H9 (cell line): ENCODE data around the gene XPC. TPM values are rescaled to one million over a fixed set of nuclear protein-coding genes. Genes with fewer than 3 reads are reported as not detected.

Source experiments
- DNase-seq: peaks from one replicate; pipeline ENCODE4 v3.0.0-alpha.2; 2017
- H2AFZ ChIP-seq: one replicate; pipeline ENCODE4 v1.6.1; 2013; ENCODE audit warnings: mild to moderate bottlenecking, low read length, control low read depth, moderate library complexity
- H2AK5ac ChIP-seq: 2 replicates; pipeline ENCODE4 v1.6.1; 2013; ENCODE audit warnings: low read length, control low read depth, mixed read lengths; ENCODE audit not compliant: insufficient read length
- H2BK120ac ChIP-seq: one replicate; pipeline ENCODE4 v1.6.1; 2013; ENCODE audit warnings: low read depth, mild to moderate bottlenecking, low read length, control low read depth, inconsistent platforms; ENCODE audit not compliant: poor library complexity, severe bottlenecking
- H2BK12ac ChIP-seq: 2 replicates; pipeline ENCODE4 v1.6.1; 2013; ENCODE audit warnings: low read length, control low read depth, mixed read lengths, low read depth; ENCODE audit not compliant: insufficient read length
- H2BK15ac ChIP-seq: 2 replicates; pipeline ENCODE4 v1.6.1; 2013; ENCODE audit warnings: low read depth, low read length, control low read depth
- H2BK20ac ChIP-seq: one replicate; pipeline ENCODE4 v1.6.1; 2013; ENCODE audit warnings: low read depth, mild to moderate bottlenecking, low read length, control low read depth, inconsistent platforms; ENCODE audit not compliant: poor library complexity, severe bottlenecking
- H2BK5ac ChIP-seq: 2 replicates; pipeline ENCODE4 v1.6.1; 2013; ENCODE audit warnings: low read length, control low read depth, mixed read lengths; ENCODE audit not compliant: insufficient read length
- H3K14ac ChIP-seq: 2 replicates; pipeline ENCODE4 v1.6.1; 2013; ENCODE audit warnings: low read length, control low read depth; ENCODE audit not compliant: insufficient read depth
- H3K18ac ChIP-seq: 2 replicates; pipeline ENCODE4 v1.6.1; 2013; ENCODE audit warnings: low read depth, mild to moderate bottlenecking, mixed read lengths, low read length, control low read depth; ENCODE audit not compliant: insufficient read length
- H3K23ac ChIP-seq: 2 replicates; pipeline ENCODE4 v1.6.1; 2013; ENCODE audit warnings: low read length, control low read depth, mixed read lengths, low read depth; ENCODE audit not compliant: insufficient read length
- H3K23me2 ChIP-seq: 2 replicates; pipeline ENCODE4 v1.6.1; 2013; ENCODE audit warnings: low read depth, mild to moderate bottlenecking, mixed read lengths, low read length, control low read depth; ENCODE audit not compliant: insufficient read length, poor library complexity, severe bottlenecking
- H3K27ac ChIP-seq: 2 replicates; pipeline ENCODE4 v1.5.1; 2013; ENCODE audit warnings: low read length, control low read depth, mixed read lengths, low read depth; ENCODE audit not compliant: insufficient read length
- H3K27me3 ChIP-seq: 2 replicates; pipeline ENCODE4 v1.6.1; 2013; ENCODE audit warnings: low read length, control low read depth, inconsistent platforms; ENCODE audit not compliant: insufficient read depth
- H3K4ac ChIP-seq: 2 replicates; pipeline ENCODE4 v1.6.1; 2013; ENCODE audit warnings: low read depth, mild to moderate bottlenecking, control low read depth, inconsistent platforms, low read length, moderate library complexity
- H3K4me1 ChIP-seq: 2 replicates; pipeline ENCODE4 v1.6.1; 2013; ENCODE audit warnings: low read length, control low read depth, inconsistent platforms; ENCODE audit not compliant: insufficient read depth
- H3K4me2 ChIP-seq: 2 replicates; pipeline ENCODE4 v1.6.1; 2013; ENCODE audit warnings: low read length, control low read depth, mixed read lengths; ENCODE audit not compliant: insufficient read length, insufficient read depth
- H3K56ac ChIP-seq: 2 replicates; pipeline ENCODE4 v1.6.1; 2013; ENCODE audit warnings: low read depth, mild to moderate bottlenecking, mixed read lengths, low read length, control low read depth; ENCODE audit not compliant: insufficient read length
- H3K79me1 ChIP-seq: 2 replicates; pipeline ENCODE4 v1.6.1; 2013; ENCODE audit warnings: low read depth, mild to moderate bottlenecking, moderate library complexity, low read length, control low read depth, inconsistent platforms; ENCODE audit not compliant: insufficient read depth, poor library complexity, severe bottlenecking
- H3K79me2 ChIP-seq: 2 replicates; pipeline ENCODE4 v1.6.1; 2013; ENCODE audit warnings: low read length, control low read depth, inconsistent platforms; ENCODE audit not compliant: insufficient read depth
- H3K9ac ChIP-seq: 2 replicates; pipeline ENCODE4 v1.6.1; 2013; ENCODE audit warnings: low read length, control low read depth, mixed read lengths; ENCODE audit not compliant: insufficient read length; ENCODE audit errors: extremely low read depth
- H3K9me3 ChIP-seq: one replicate; pipeline ENCODE4 v1.6.1; 2013; ENCODE audit warnings: low read depth, low read length, inconsistent platforms; ENCODE audit not compliant: control insufficient read depth
- H3T11ph ChIP-seq: one replicate; pipeline ENCODE4 v1.6.1; 2013; ENCODE audit warnings: mild to moderate bottlenecking, low read length, control low read depth, inconsistent platforms
- H4K20me1 ChIP-seq: one replicate; pipeline ENCODE4 v1.6.1; 2013; ENCODE audit not compliant: control insufficient read depth, insufficient read length, insufficient read depth
- H4K5ac ChIP-seq: 2 replicates; pipeline ENCODE4 v1.6.1; 2013; ENCODE audit warnings: low read depth, mild to moderate bottlenecking, mixed read lengths, low read length, control low read depth; ENCODE audit not compliant: insufficient read length
- H4K8ac ChIP-seq: replicated peaks from 2 replicates; pipeline ENCODE4 v1.6.1; 2013; ENCODE audit warnings: low read length, control low read depth, mixed read lengths, low read depth; ENCODE audit not compliant: insufficient read length
- H4K91ac ChIP-seq: 2 replicates; pipeline ENCODE4 v1.6.1; 2013; ENCODE audit warnings: low read depth, mild to moderate bottlenecking, moderate library complexity, mixed read lengths, low read length, control low read depth; ENCODE audit not compliant: insufficient read length
- H3K27ac Mint-ChIP-seq, 3 experiments: 2 replicates in 2 of 3; 3 replicates in 1 of 3; pipeline ENCODE4 v1.8.0; 2020 to 2021; ENCODE audit warnings: mixed read lengths in 3 of 3, mild to moderate bottlenecking in 1 of 3, moderate library complexity in 1 of 3
- H3K27me3 Mint-ChIP-seq: 2 replicates; pipeline ENCODE4 v1.8.0; 2021; ENCODE audit warnings: low read depth, mild to moderate bottlenecking, moderate library complexity, mixed read lengths
- H3K36me3 Mint-ChIP-seq, 3 experiments: 2 replicates in 2 of 3; 3 replicates in 1 of 3; pipeline ENCODE4 v1.8.0; 2020 to 2021; ENCODE audit warnings: low read depth in 3 of 3, mixed read lengths in 3 of 3; ENCODE audit not compliant: insufficient read depth in 1 of 3
- H3K4me1 Mint-ChIP-seq, 2 experiments: 2 replicates each; pipeline ENCODE4 v1.8.0; 2020; ENCODE audit warnings: mixed read lengths in 2 of 2
- H3K4me3 Mint-ChIP-seq, 2 experiments: 2 replicates in 1 of 2; 3 replicates in 1 of 2; pipeline ENCODE4 v1.8.0; 2020 to 2021; ENCODE audit warnings: mild to moderate bottlenecking in 2 of 2, mixed read lengths in 2 of 2, moderate library complexity in 1 of 2
- H3K9me3 Mint-ChIP-seq, 2 experiments: 2 replicates in 1 of 2; 3 replicates in 1 of 2; pipeline ENCODE4 v1.8.0; 2020; ENCODE audit warnings: mild to moderate bottlenecking in 2 of 2, mixed read lengths in 2 of 2, moderate library complexity in 1 of 2
- WGBS: extraction: QIAGEN DNeasy Blood & Tissue Kit; methylation state at CpG from one replicate; pipeline ENCODE4 v1.1.7; 2013; ENCODE audit warnings: missing lambda C conversion rate, low lambda C conversion rate, mixed read lengths; ENCODE audit not compliant: insufficient read length; ENCODE audit errors: extremely low coverage; 5-methylcytosine and 5-hydroxymethylcytosine counted together
- total RNA-seq: library from RNA; stranded (reverse); gene quantifications from 2 replicates; pipeline ENCODE4 v1.2.1, GENCODE V29; 2021
- TF ChIP-seq, protein P1 (sequence below): fragments of 200-600 bp; sonication (generic); conservative IDR thresholded peaks from 3 replicates; pipeline ENCODE4 v1.8.0; 2021; ENCODE audit warnings: antibody characterized with exemption, mild to moderate bottlenecking

The XPC gene
- total RNA-seq, 1 experiment from 2014 or later = 30.3 TPM

DNA sequence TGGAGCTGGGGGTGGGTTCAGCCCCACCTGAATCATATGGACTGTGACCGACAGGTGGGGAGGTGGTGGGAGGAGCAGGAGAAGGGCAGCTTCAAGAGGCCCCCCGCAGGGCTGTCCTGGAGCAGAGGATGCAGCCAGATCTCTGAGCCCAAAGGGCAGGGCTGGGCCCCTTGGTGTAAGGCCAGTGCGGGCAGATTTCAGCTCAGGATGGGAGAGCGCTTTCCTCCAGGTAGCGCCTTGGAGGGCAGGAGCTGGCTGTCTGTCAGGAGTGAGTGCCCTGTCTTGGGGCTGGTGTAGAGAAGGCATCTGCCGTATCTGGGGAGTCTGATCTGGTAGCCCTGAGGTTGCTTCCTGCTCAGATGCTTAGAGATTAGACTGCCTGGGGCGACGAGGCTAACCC, 46.3 kb downstream of the XPC start:
- no peaks in the 10 kb centered on the region for H3K4me1 Mint-ChIP-seq
- WGBS = no CpG with 5 or more reads among the region's 8 CpGs

More for the DNA sequence above, 46.3 kb downstream of the XPC start:
- H2BK5ac ChIP-seq = no peak overlapping the region
- no peak overlapping the region for H2BK120ac ChIP-seq
- H3K14ac ChIP-seq = no peak overlapping the region
- H4K8ac ChIP-seq = no peak overlapping the region
- Mint-ChIP-seq H3K9me3 (no peaks in the 10 kb centered on the region), H3K4me3 (no peak overlapping the region), H3K27ac (no peak overlapping the region), H3K36me3 (peaks cover 29 to 88% (median 80%) of the 10 kb centered on the region in 3 experiments; a peak in 6 of 7 replicates), H3K27me3 (no peaks in the 10 kb centered on the region)
- TF ChIP-seq, protein P1, sequence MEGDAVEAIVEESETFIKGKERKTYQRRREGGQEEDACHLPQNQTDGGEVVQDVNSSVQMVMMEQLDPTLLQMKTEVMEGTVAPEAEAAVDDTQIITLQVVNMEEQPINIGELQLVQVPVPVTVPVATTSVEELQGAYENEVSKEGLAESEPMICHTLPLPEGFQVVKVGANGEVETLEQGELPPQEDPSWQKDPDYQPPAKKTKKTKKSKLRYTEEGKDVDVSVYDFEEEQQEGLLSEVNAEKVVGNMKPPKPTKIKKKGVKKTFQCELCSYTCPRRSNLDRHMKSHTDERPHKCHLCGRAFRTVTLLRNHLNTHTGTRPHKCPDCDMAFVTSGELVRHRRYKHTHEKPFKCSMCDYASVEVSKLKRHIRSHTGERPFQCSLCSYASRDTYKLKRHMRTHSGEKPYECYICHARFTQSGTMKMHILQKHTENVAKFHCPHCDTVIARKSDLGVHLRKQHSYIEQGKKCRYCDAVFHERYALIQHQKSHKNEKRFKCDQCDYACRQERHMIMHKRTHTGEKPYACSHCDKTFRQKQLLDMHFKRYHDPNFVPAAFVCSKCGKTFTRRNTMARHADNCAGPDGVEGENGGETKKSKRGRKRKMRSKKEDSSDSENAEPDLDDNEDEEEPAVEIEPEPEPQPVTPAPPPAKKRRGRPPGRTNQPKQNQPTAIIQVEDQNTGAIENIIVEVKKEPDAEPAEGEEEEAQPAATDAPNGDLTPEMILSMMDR = no peak
- H3K9ac ChIP-seq = no peak overlapping the region
- H3K9me3 ChIP-seq = no peaks in the 10 kb centered on the region
- DNase-seq = no peak
- H2BK20ac ChIP-seq = no peak overlapping the region
- no peak overlapping the region for H3K27ac ChIP-seq
- H3K79me1 ChIP-seq = no peaks in the 10 kb centered on the region
- H3K4ac ChIP-seq = no peak overlapping the region
- H3K4me2 ChIP-seq = no peak overlapping the region
- no peak overlapping the region for H3K56ac ChIP-seq
- H3T11ph ChIP-seq = no peak overlapping the region
- no peak overlapping the region for H2BK15ac ChIP-seq
- H3K18ac ChIP-seq = no peak overlapping the region
- H4K20me1 ChIP-seq = no peaks in the 10 kb centered on the region
- H3K27me3 ChIP-seq = no peaks in the 10 kb centered on the region
- no peaks in the 10 kb centered on the region for H3K4me1 ChIP-seq
- H3K79me2 ChIP-seq = no peaks in the 10 kb centered on the region; the same call in 1 of the 2 replicates
- H4K5ac ChIP-seq = no peak overlapping the region
- H2AFZ ChIP-seq = no peak overlapping the region
- H2AK5ac ChIP-seq = no peak overlapping the region
- H3K23ac ChIP-seq = no peak overlapping the region
- H3K23me2 ChIP-seq = no peaks in the 10 kb centered on the region
- no peak overlapping the region for H2BK12ac ChIP-seq
- no peak overlapping the region for H4K91ac ChIP-seq
